ENCODE data around the gene TBL1X. TPM values are rescaled to one million over a fixed set of nuclear protein-coding genes. Genes with fewer than 3 reads are reported as not detected.

TBL1X gene
- total and polyA plus RNA-seq, 2 donors (not counting 1 experiment from before 2014, with no cell fraction given) = 8.8 to 65.1 TPM

DNA sequence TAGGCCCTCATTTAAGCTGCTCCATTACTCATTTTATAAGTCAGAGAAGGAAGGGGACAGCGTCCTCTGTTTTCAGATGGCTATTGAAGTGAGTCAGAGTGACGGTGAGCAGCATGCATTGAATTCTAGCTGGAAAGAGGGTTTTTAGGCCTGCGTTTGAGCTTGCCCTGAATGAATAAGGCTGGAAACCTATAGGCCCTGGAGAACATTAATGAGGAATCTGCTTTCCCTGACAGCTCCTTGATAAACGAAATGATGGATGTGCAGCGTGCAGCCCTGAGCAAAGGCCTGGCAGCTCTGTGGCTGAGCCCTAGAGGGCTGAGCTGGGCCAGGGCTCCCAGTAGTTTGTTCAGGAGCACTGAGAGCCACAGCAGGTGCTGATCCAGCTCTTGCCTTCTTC, 33.4 kb downstream of the TBL1X start:
- intact Hi-C loops (cut with micrococcal nuclease) = no loop called here
- Mint-ChIP-seq H3K4me1 (peaks cover 21% of the 10 kb centered on the region), H3K27ac (no peak overlapping the region), H3K9me3 (ENCODE audit: insufficient read depth) (no peaks in the 10 kb centered on the region), H3K4me3 (no peak overlapping the region), H3K27me3 (no peaks in the 10 kb centered on the region)
- ChIA-PET CTCF (no interaction called here), POLR2A (no interaction called here)
- no peak overlapping the region for H2AFZ ChIP-seq (ENCODE audit: insufficient read depth, low read depth, low read length, poor library complexity, severe bottlenecking)
- TF ChIP-seq, protein P1, sequence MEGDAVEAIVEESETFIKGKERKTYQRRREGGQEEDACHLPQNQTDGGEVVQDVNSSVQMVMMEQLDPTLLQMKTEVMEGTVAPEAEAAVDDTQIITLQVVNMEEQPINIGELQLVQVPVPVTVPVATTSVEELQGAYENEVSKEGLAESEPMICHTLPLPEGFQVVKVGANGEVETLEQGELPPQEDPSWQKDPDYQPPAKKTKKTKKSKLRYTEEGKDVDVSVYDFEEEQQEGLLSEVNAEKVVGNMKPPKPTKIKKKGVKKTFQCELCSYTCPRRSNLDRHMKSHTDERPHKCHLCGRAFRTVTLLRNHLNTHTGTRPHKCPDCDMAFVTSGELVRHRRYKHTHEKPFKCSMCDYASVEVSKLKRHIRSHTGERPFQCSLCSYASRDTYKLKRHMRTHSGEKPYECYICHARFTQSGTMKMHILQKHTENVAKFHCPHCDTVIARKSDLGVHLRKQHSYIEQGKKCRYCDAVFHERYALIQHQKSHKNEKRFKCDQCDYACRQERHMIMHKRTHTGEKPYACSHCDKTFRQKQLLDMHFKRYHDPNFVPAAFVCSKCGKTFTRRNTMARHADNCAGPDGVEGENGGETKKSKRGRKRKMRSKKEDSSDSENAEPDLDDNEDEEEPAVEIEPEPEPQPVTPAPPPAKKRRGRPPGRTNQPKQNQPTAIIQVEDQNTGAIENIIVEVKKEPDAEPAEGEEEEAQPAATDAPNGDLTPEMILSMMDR (IDR thresholded peaks at IDR 0.05) = no peak
- TF ChIP-seq EZH2 (IDR thresholded peaks at IDR 0.05; ENCODE audit: borderline replicate concordance, insufficient read depth, low read depth, low read length, poor library complexity, severe bottlenecking) = no peak
- ATAC-seq (ENCODE audit: low read depth) = no peak
- H3K27me3 ChIP-seq (replicated peaks in 1 of 4; ENCODE audit: control extremely low read depth in 1 of 4, control insufficient read depth in 3 of 4, insufficient read depth in 4 of 4, low read length in 3 of 4) = no peaks in the 10 kb centered on the region
- H3K27ac ChIP-seq (ENCODE audit: low read length in 2 of 2) = no peak overlapping the region
- no peaks in the 10 kb centered on the region for H3K9me3 ChIP-seq (ENCODE audit: control extremely low read depth in 1 of 3, control insufficient read depth in 2 of 3, insufficient read depth in 1 of 3, low read length in 2 of 3)
- peaks cover 50% of the 10 kb centered on the region for H3K79me2 ChIP-seq (ENCODE audit: control insufficient read depth, insufficient read depth, low read length)
- peaks cover 0 to 11% of the 10 kb centered on the region in 2 experiments for H3K36me3 ChIP-seq (replicated peaks in 1 of 2; ENCODE audit: control extremely low read depth in 1 of 2, control insufficient read depth in 1 of 2, extremely low read depth in 1 of 2, insufficient read depth in 2 of 2, low read length in 1 of 2)
- 89% methylated on average over 3 of the region's 5 CpGs for WGBS (ENCODE audit: insufficient coverage)
- H3K9ac ChIP-seq (ENCODE audit: low read length) = no peak overlapping the region
- H3K4me1 ChIP-seq (ENCODE audit: control insufficient read depth in 2 of 2, insufficient read depth in 2 of 2, low read length in 2 of 2) = no peaks in the 10 kb centered on the region
- H4K20me1 ChIP-seq (ENCODE audit: control insufficient read depth, insufficient read depth, low read length, poor library complexity, severe bottlenecking) = peaks cover 45% of the 10 kb centered on the region
- DNase-seq = no peak
- H3K4me2 ChIP-seq (replicated peaks; ENCODE audit: low read depth, low read length, poor library complexity, severe bottlenecking) = no peak overlapping the region
- no peak overlapping the region for H3K4me3 ChIP-seq (ENCODE audit: control extremely low read depth in 1 of 5, extremely low read depth in 1 of 5, insufficient read depth in 1 of 5, low read depth in 2 of 5, low read length in 4 of 5)

DNA sequence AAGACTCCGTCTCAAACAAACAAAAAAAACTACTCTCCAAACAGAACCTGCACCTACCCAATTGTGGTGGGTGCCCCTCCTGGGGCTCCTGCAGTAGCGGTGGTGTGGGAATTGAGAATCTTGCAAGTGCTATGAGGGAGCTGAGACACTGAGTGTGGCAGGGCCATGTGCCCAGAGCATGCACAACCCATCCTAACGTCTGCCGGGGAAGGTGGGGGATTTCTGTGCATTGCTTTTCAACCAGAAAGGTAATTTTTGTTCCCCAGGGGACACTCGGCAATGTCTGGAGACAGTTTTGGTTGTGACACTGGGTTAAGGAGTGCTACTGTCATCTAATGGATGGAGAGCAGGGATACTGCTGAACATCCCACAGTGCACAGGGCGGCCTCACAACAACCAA, 35.7 kb downstream of the TBL1X start:
- Histone ChIP-seq H4K20me1 (ENCODE audit: control insufficient read depth, insufficient read depth, low read length, poor library complexity, severe bottlenecking) (peaks cover 30% of the 10 kb centered on the region), H3K79me2 (ENCODE audit: control insufficient read depth, insufficient read depth, low read length) (peaks cover 33% of the 10 kb centered on the region), H2AFZ (ENCODE audit: insufficient read depth, low read depth, low read length, poor library complexity, severe bottlenecking) (no peak overlapping the region), H3K27me3 (replicated peaks in 1 of 4; ENCODE audit: control extremely low read depth in 1 of 4, control insufficient read depth in 3 of 4, insufficient read depth in 4 of 4, low read length in 3 of 4) (no peaks in the 10 kb centered on the region), H3K27ac (ENCODE audit: low read length in 2 of 2) (no peak overlapping the region), H3K36me3 (replicated peaks in 1 of 2; ENCODE audit: control extremely low read depth in 1 of 2, control insufficient read depth in 1 of 2, extremely low read depth in 1 of 2, insufficient read depth in 2 of 2, low read length in 1 of 2) (peaks cover 0 to 12% of the 10 kb centered on the region in 2 experiments), H3K4me1 (ENCODE audit: control insufficient read depth in 2 of 2, insufficient read depth in 2 of 2, low read length in 2 of 2) (no peaks in the 10 kb centered on the region), H3K4me2 (replicated peaks; ENCODE audit: low read depth, low read length, poor library complexity, severe bottlenecking) (no peak overlapping the region), H3K9ac (ENCODE audit: low read length) (no peak overlapping the region), H3K9me3 (ENCODE audit: control extremely low read depth in 1 of 3, control insufficient read depth in 2 of 3, insufficient read depth in 1 of 3, low read length in 2 of 3) (no peaks in the 10 kb centered on the region), H3K4me3 (ENCODE audit: control extremely low read depth in 1 of 5, extremely low read depth in 1 of 5, insufficient read depth in 1 of 5, low read depth in 2 of 5, low read length in 4 of 5) (no peak overlapping the region)
- Mint-ChIP-seq H3K4me3 (no peak overlapping the region), H3K4me1 (peaks cover 21% of the 10 kb centered on the region), H3K27me3 (no peaks in the 10 kb centered on the region), H3K27ac (no peak overlapping the region), H3K9me3 (ENCODE audit: insufficient read depth) (no peaks in the 10 kb centered on the region)
- DNase-seq (no peak), ATAC-seq (ENCODE audit: low read depth) (no peak)
- WGBS (ENCODE audit: insufficient coverage) = no CpG with 5 or more reads among the region's 6 CpGs
- intact Hi-C loops (cut with micrococcal nuclease) = no loop called here
- TF ChIP-seq, protein P1 (IDR thresholded peaks at IDR 0.05) = no peak
- TF ChIP-seq EZH2 (IDR thresholded peaks at IDR 0.05; ENCODE audit: borderline replicate concordance, insufficient read depth, low read depth, low read length, poor library complexity, severe bottlenecking) = no peak
- POLR2A ChIA-PET = no interaction called here
- CTCF ChIA-PET = interaction anchor here (1.9 kb wide), 1 partner anchor 38 kb away, joined by 7 read pairs; no protein-coding TSS in a partner anchor

Measured in B cell (primary cell).